PC-9 (cell line): ENCODE results near the gene PPP2R3A. TPM values are rescaled to one million over a fixed set of nuclear protein-coding genes. Genes with fewer than 3 reads are reported as not detected.

ENCODE experiments used
- BruUV-seq: library from RNA; stranded (reverse); fragments of 400-500 nt; replicated peaks from 2 replicates; lab custom pipeline; 2021; lab: Mats Ljungman, UMichigan
- CTCF ChIA-PET: fragments of 300-600 bp; sonication (Branson Sonifier 250); formaldehyde crosslinking; loops from one replicate; lab custom pipeline; 2022; ENCODE audit warnings: antibody characterized with exemption; lab: Charles Lee
- POLR2A ChIA-PET: fragments of 300-600 bp; sonication (Branson Sonifier 250); formaldehyde crosslinking; loops from one replicate; lab custom pipeline; 2022; ENCODE audit warnings: antibody characterized with exemption; ENCODE audit not compliant: unreplicated experiment; lab: Charles Lee
- DNase-seq, 2 experiments: peaks; one replicate each; pipeline versions ENCODE4 v3.0.0 to v3.0.0-alpha.2; 2015 to 2022; ENCODE audit warnings: mixed read lengths in 1 of 2
- H2AFZ ChIP-seq: fragments of 200-600 bp; sonication (generic); 2 replicates; pipeline ENCODE4 v1.8.1; 2017; ENCODE audit warnings: antibody characterized with exemption
- H3F3A ChIP-seq: fragments of 200-600 bp; sonication (generic); 2 replicates; pipeline ENCODE4 v1.8.1; 2017; ENCODE audit warnings: antibody characterized with exemption, mild to moderate bottlenecking, low read depth; ENCODE audit not compliant: insufficient read depth
- H3K27ac ChIP-seq: fragments of 200-600 bp; sonication (generic); 2 replicates; pipeline ENCODE4 v1.6.1; 2016; ENCODE audit warnings: mixed run types
- H3K27me3 ChIP-seq: fragments of 200-600 bp; sonication (generic); 2 replicates; pipeline ENCODE4 v1.6.1; 2016; ENCODE audit warnings: low read depth, mixed run types; ENCODE audit not compliant: insufficient read depth
- H3K36me3 ChIP-seq: fragments of 200-600 bp; sonication (generic); 2 replicates; pipeline ENCODE4 v1.6.1; 2016; ENCODE audit warnings: low read depth, mixed run types
- H3K4me1 ChIP-seq: fragments of 200-600 bp; sonication (generic); replicated peaks from 2 replicates; pipeline ENCODE4 v1.6.1; 2016; ENCODE audit warnings: mixed run types; ENCODE audit not compliant: insufficient read depth
- H3K4me2 ChIP-seq: fragments of 200-600 bp; sonication (generic); 2 replicates; pipeline ENCODE4 v1.6.1; 2017; ENCODE audit warnings: mixed run types
- H3K4me3 ChIP-seq: fragments of 200-600 bp; sonication (generic); 2 replicates; pipeline ENCODE4 v1.6.1; 2016; ENCODE audit warnings: mixed run types
- H3K79me2 ChIP-seq: fragments of 200-600 bp; sonication (generic); 2 replicates; pipeline ENCODE4 v1.6.1; 2017; ENCODE audit warnings: low read depth, mixed run types
- H3K9me2 ChIP-seq: fragments of 200-600 bp; sonication (generic); 2 replicates; pipeline ENCODE4 v1.8.1; 2017; ENCODE audit warnings: mild to moderate bottlenecking; ENCODE audit not compliant: insufficient read depth
- H3K9me3 ChIP-seq: fragments of 200-600 bp; sonication (generic); 2 replicates; pipeline ENCODE4 v1.8.1; 2016; ENCODE audit warnings: low read depth; ENCODE audit not compliant: insufficient read depth
- H4K20me1 ChIP-seq: fragments of 200-600 bp; sonication (generic); 2 replicates; pipeline ENCODE4 v1.8.1; 2017; ENCODE audit not compliant: insufficient read depth
- CTCF ChIP-seq: fragments of 200-600 bp; sonication (generic); conservative IDR thresholded peaks from 2 replicates; pipeline ENCODE4 v1.6.1; 2017; ENCODE audit warnings: mixed run types, antibody characterized with exemption, mild to moderate bottlenecking, moderate library complexity
- EZH2 ChIP-seq: fragments of 200-600 bp; sonication (generic); IDR thresholded peaks from 2 replicates; pipeline ENCODE4 v1.8.0; 2017; ENCODE audit warnings: antibody characterized with exemption, low read depth
- intact Hi-C: fragments of 100-400 bp; cut with micrococcal nuclease; formaldehyde crosslinking; loops from one replicate; pipeline ENCODE4 v1.10.0; 2022; ENCODE audit not compliant: unreplicated experiment
- total RNA-seq: library from RNA; stranded (reverse); gene quantifications from 2 replicates; pipeline ENCODE4 v1.2.3, GENCODE V29; 2021

The PPP2R3A gene
- total RNA-seq, 1 experiment from 2014 or later = 42.6 TPM

- no TSS peak for BruUV-seq
- no peaks in the 10 kb centered on the region for H4K20me1 ChIP-seq
- H2AFZ ChIP-seq = no peak overlapping the region
- peaks cover 7% of the 10 kb centered on the region; the same call in 1 of the 2 replicates for H3F3A ChIP-seq
- peaks cover under 1% of the 10 kb centered on the region; the same call in 1 of the 2 replicates for H3K9me2 ChIP-seq
- ChIA-PET POLR2A (interaction anchor here (1.1 kb wide), 1 partner anchor 41 kb away, joined by 3 read pairs; no protein-coding TSS in a partner anchor), CTCF (interaction anchor here (0.7 to 1.3 kb wide), 3 partner anchors 42 to 74 kb away, joined by 3 read pairs; no protein-coding TSS in a partner anchor)
- intact Hi-C loops = no loop called here
- TF ChIP-seq CTCF (no peak), EZH2 (no peak)
- H3K4me3 ChIP-seq = no peak overlapping the region; the same call in 1 of the 2 replicates
- peaks cover 59% of the 10 kb centered on the region for H3K79me2 ChIP-seq
- H3K4me1 ChIP-seq = peaks cover 32% of the 10 kb centered on the region
- no peaks in the 10 kb centered on the region for H3K27me3 ChIP-seq
- no peak for DNase-seq
- H3K9me3 ChIP-seq = no peaks in the 10 kb centered on the region; the same call in 1 of the 2 replicates
- no peak overlapping the region for H3K27ac ChIP-seq
- H3K36me3 ChIP-seq = no peaks in the 10 kb centered on the region
- peak overlapping the region; percentile 92 for H3K4me2 ChIP-seq
Measured at GRCh38 chr3:135967867-135968266, 2.3 kb downstream of the PPP2R3A start.

GRCh38 chr3:135970506-135971116 is 5.1 kb downstream of the PPP2R3A start:
- Histone ChIP-seq H3K27me3 (no peaks in the 10 kb centered on the region), H3F3A (peaks cover 4% of the 10 kb centered on the region; the same call in 1 of the 2 replicates), H3K79me2 (peaks cover 59% of the 10 kb centered on the region), H4K20me1 (no peaks in the 10 kb centered on the region), H3K36me3 (no peaks in the 10 kb centered on the region), H3K27ac (no peak overlapping the region), H3K4me3 (no peak overlapping the region), H3K9me2 (no peaks in the 10 kb centered on the region), H2AFZ (no peak overlapping the region), H3K9me3 (no peaks in the 10 kb centered on the region; the same call in 1 of the 2 replicates), H3K4me1 (peaks cover 32% of the 10 kb centered on the region), H3K4me2 (0 out of 2 replicates have a peak overlapping the region, but pooled peaks have one; percentile 0)
- POLR2A ChIA-PET = interaction anchor here (0.7 kb wide), 1 partner anchor 276 kb away, joined by 7 read pairs; no protein-coding TSS in a partner anchor
- intact Hi-C loops = no loop called here
- CTCF ChIA-PET = interaction anchor here (1.0 kb wide), 1 partner anchor 53 kb away, joined by 6 read pairs; no protein-coding TSS in a partner anchor
- no peak for TF ChIP-seq CTCF
- TF ChIP-seq EZH2 = no peak
- no TSS peak for BruUV-seq
- no peak for DNase-seq

- H3K4me3 ChIP-seq = no peak overlapping the region
- no peaks in the 10 kb centered on the region for H4K20me1 ChIP-seq
- no TSS peak for BruUV-seq
- H3K27ac ChIP-seq = no peak overlapping the region
- DNase-seq = no peak
- ChIA-PET POLR2A (no interaction called here), CTCF (no interaction called here)
- no peaks in the 10 kb centered on the region for H3K27me3 ChIP-seq
- intact Hi-C loops = no loop called here
- no peaks in the 10 kb centered on the region; the same call in 1 of the 2 replicates for H3K9me3 ChIP-seq
- TF ChIP-seq EZH2 = no peak
- no peak for TF ChIP-seq CTCF
- no peaks in the 10 kb centered on the region for H3K36me3 ChIP-seq
- peaks cover 38% of the 10 kb centered on the region for H3K79me2 ChIP-seq
- no peak overlapping the region for H2AFZ ChIP-seq
- no peak overlapping the region for H3K4me2 ChIP-seq
- no peaks in the 10 kb centered on the region for H3F3A ChIP-seq
- no peaks in the 10 kb centered on the region for H3K9me2 ChIP-seq
- peaks cover 8% of the 10 kb centered on the region for H3K4me1 ChIP-seq
Measured at GRCh38 chr3:135973841-135974240, 8.3 kb downstream of the PPP2R3A start.
